Activated CD4-positive, alpha-beta T cell treated with anti-CD3 and anti-CD28 coated beads for 24 hours (primary cell): ENCODE results near the gene BMP6.
"Not testable (repeated sequence)": the region's sequence is repeated elsewhere in the genome, so short reads cannot be mapped to it uniquely, and the experiment has no call there.

Experiments
- DNase-seq, 2 donors: peaks; one replicate each; pipeline ENCODE4 v3.0.0-alpha.2; 2020; ENCODE audit warnings: low read depth in 2 of 2

Gene BMP6

DNA sequence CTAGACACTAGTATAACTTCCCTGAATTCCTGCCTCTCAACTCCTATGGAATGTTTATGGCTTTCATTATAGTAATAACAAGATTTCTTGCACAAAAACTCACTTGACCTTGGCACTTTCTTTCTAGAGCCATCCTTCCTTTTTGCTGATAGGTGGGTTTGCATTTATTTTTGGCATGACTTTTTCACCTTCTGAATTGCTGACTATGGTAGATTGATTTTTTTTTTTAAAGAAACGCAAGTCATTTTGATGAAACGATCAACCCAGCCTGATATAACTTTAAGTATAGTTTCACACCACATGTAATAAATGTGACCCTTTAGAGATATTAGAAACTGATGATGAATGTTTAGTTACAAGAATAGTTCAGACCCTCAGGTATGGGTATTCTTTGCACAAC lies 61.8 kb downstream of the BMP6 start:
- no peak for DNase-seq

DNA sequence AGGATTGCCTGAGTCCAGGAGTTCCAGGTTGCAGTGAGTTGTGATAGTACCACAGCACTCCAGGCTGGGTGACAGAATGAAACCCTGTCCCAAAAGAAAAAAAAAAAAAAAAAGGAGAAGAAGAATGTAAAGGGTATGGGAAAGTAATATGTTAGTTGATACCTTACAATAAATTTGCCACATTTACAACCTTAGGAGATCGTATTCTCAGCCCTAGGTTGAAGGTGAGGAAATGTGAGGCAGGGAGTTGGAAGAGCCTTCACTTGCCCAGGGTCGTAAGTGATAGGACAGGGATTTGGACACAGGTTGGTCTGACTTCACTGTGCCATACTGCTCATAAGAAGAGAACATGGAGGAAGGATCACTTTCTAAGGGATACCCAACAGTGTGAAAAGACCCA lies 68.6 kb downstream of the BMP6 start:
- DNase-seq: no peak

DNA sequence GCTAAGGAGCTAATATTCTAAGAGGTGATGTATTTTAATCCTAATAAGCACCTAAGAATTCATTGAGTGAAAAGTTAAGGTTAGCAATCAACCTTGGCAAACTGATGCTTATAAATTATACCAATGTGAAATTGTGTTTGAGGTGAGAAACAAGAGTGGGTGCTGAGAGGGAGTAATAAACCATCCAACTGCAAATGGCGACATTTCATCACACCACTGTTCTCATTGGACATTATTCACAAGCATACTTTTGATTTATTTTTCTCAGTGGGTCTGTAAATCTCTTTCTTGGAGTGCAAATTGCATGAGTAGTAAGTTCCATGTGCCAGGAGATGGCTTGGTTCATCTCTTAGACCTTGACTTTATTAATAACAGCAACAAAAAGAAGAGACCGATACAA lies 71.5 kb downstream of the BMP6 start:
- no peak for DNase-seq

DNA sequence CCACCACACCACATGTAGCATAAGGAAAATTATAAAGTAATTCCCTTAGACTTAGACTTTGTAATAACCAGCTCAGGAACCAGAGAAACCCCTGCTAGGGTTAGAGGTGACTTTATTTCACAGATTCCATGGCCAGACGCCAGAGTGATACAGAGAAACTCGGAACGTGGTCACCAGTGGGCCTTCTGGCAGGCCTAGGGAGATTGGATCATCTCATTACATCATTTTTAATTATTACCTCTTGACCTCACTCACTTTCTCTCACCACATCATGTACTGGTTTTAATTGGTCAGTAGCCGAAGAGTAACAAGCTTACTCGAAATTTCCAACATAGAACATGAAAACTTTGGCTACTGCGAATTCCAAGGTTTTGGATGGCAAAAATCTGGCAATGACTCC lies 72.9 kb downstream of the BMP6 start:
- DNase-seq: no peak

DNA sequence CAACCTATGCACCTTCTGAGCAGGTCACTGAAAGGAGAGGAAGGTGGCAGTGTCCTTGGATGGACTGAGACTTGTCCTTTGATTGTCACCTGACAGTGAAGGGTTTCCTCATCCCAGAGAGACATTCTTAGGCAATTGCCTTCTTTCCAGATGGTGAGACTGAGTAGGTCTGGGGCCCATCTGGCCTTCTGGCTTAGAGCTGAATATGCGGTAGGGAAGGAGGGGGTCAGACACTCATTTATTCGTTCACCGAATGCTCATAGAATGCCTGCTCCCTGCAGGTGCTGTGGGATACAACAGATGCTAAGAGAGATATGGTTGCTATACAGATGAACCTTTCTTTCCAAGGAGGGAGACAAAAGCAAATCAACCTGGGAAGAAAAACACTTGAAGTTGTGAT lies 76.8 kb downstream of the BMP6 start:
- no peak for DNase-seq

DNA sequence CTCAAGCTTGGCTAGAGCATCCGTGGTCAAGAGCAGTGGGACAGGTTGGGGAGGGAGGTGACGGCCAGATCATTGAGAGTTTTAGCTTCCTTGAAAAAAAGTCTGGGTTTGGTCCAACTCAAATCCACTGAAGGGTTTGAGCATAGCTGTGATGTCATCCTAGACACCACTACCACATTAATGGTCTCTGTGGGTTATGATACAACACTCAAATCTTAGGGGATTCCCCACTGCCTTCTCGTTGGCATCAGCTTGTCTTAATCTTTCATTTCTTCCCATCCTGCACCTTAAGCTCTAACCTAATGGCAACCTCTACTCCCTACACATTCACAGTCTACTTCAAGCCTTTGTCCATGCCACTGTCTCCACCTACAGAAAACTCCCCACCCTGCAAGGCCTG lies 77.3 kb downstream of the BMP6 start:
- no peak for DNase-seq

DNA sequence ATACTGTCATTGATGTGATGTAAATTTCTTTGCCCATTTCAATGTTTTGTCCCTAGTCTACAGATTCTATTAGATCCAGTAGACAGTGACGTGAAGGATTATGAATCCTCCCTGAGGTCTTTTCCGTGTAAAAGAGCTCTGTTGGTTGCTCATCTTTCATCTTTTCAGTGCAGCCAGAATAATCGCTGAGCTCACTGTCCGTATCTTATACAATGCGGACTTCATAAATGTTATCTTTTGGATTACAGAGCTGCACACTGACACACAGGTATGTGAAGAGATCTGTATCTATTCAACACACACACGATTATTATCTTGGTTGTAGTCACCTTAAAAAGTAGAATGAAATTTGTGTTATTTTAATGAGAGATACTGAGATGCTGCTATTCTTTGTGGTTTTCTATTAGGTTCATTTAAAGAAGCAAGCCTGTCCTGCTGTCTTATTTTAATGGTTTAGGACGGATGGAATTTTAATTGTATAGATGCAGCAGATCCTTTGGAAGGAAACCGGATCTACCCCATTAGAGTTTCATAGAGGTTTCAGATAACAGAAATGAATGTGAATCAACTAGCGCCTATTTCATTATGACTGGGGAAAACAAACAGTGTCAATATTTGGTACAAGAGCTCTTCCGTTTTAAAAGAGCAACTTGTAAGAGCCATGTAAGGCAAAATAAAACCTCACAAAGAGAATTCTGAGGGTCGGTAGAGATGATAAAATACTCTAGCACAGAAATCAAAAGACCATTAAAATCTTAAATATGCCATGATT lies 79.4 kb downstream of the BMP6 start:
- DNase-seq: no peak

DNA sequence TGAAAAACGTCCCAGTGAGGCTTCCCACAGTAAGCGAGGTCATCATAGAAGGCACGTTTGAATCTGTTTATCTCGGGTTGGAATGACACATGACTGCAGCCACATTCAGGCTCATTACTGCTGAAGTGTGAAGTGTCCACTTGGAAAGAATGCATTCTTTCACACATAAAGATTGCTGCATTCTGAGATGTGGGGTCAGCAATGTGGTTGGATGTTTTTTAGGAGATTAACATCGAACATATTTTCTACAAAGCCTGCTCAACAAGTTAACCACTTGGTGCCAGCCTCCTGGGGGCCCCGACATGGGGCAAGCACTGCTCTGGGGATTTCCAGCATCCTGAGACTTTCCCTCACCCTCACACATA lies 79.9 kb downstream of the BMP6 start:
- no peak for DNase-seq

DNA sequence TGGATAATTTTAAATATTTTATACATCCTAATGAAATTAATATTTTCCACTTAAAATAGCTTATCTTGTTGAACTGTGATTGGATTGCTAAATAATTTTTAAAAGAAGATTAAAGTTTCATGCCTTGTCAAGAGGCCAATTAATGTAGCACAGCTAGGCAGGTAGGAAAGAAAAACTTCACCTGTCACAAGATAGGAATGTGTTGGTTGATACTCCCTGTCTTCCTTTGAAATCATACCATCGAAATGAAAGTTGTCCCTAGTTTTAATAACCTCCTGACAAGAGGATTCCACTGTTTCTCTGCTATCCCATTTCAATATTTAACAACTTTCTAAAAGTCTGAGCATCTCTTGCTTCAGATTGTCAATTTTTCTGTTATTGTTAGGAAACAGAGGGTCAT lies 80.8 kb downstream of the BMP6 start:
- DNase-seq: no peak

DNA sequence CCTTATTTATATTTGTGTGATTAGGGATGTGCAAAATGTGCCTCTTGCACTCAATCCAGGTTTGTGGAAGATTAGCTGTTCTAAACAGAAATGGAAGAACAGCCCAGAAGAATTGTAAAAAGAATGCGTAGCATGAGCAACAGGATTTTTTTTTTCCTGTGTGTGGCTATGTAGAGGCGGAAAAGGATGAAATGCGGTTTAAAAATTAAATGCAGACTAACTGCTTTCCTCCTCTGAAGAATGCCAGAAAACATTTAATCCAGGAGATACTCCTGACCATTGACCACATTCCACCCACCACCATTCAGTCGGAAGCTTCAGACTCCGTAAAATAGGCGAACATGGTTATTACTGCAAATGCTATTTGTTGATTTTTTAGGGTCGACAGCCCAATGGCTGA lies 83.4 kb downstream of the BMP6 start:
- no peak for DNase-seq

DNA sequence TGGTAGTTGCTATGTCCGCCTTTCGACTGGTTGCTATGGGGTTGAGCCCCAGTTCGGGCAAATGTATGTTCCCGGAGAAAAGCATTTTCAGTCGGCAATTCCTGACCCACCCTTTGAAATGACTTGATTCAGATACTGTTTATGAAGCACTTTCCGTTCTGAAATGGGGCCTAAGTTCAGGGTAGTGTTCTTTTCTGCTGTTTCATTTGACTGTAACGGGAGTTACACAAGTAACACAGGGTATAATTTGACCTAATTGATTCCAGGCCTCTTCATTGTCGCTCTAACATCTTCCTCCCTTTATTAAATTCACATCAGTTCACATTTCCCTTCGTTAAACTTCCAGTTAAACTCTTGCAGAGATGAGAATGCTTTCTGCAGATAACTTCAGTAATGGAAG lies 85.5 kb downstream of the BMP6 start:
- no peak for DNase-seq

DNA sequence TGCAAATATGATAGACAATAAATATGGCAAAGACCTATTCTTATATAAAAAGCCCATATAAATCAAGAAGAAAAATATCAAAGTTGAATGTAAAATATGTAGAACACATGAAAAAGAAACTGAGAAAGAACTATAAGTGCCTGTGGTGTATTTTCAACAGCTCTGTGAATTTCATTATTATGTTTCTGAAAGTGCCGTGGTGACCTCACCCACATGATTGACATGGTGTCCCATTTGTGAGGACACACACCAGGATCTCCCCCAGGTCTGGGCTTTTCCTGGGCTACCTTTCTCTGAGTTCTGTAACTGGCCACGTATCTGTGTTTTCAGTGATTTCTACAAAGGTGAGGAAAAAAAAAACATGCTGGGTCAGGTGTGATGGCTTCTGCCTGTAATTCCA lies 86.7 kb downstream of the BMP6 start:
- DNase-seq: no peak

DNA sequence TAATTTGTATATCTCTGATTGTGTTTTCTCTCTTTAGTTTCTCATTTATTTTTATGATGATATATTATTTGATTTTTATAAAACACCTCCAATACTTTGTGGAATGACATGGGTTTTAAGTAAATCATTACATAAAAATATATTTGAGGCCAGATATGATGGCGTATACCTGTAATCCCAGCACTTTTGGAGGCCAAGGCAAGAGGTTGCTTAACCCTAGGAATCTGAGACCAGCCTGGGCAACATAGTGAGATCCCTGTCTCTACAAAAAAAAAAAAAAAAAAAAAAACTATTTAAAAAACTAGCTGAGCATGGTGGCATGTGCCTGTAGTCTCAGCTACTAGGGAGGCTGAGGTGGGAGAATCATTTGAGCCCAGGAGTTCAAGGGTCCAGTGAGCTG lies 87.3 kb downstream of the BMP6 start:
- no peak for DNase-seq

DNA sequence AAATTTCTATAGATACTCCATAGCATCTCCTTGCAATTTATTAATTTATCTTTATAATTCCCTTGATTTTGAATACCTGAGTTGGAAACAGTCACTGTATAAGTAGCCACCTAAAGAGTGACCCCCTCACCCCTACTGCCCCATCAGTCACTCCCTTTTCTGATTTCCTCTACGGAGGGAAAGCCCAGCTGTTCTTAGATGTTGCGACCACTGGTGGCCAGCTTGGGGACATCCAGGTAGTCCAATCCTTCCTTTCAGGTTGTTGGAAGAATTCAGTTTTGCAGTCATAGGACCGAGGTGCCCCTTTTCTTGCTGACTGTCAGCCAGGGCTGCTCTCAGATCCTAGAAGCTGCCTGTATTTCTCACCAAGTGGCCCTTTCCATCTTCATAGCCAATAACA lies 87.8 kb downstream of the BMP6 start:
- no peak for DNase-seq

DNA sequence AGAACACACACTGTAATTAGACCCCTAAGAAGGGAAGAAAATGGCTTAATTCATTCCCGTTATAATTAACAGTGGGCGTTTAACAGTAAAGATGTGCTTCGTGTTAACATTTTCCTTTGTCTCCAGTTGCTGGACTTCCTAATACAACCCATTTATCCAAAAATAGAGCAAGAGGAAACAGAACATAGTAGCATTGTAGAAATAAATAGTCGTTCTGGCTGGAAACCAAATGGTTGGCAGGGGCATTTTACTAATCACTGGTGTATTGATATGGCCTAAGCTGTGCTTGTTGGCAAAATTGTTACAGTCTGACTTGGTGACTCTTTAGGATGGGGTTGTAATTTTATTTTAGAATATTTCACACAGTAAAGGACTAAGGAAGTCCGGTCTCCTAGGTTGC lies 89.8 kb downstream of the BMP6 start:
- DNase-seq: no peak

DNA sequence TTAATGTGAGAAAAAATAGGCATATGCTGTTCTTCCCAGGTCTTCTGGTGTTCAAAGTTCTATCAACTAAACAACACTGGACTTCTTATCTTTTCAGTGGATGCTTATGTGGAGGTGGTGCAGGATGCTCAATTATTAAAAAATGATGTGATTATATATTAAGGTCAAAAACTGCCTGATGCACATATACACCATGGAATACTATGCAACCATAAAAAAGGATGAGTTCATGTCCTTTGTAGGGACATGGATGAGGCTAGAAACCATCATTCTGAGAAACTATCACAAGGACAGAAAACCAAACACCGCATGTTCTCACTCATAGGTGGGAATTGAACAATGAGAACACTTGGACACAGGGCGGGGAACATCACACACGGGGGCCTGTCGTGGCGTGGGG lies 91.3 kb downstream of the BMP6 start:
- DNase-seq: not testable (repeated sequence)

DNA sequence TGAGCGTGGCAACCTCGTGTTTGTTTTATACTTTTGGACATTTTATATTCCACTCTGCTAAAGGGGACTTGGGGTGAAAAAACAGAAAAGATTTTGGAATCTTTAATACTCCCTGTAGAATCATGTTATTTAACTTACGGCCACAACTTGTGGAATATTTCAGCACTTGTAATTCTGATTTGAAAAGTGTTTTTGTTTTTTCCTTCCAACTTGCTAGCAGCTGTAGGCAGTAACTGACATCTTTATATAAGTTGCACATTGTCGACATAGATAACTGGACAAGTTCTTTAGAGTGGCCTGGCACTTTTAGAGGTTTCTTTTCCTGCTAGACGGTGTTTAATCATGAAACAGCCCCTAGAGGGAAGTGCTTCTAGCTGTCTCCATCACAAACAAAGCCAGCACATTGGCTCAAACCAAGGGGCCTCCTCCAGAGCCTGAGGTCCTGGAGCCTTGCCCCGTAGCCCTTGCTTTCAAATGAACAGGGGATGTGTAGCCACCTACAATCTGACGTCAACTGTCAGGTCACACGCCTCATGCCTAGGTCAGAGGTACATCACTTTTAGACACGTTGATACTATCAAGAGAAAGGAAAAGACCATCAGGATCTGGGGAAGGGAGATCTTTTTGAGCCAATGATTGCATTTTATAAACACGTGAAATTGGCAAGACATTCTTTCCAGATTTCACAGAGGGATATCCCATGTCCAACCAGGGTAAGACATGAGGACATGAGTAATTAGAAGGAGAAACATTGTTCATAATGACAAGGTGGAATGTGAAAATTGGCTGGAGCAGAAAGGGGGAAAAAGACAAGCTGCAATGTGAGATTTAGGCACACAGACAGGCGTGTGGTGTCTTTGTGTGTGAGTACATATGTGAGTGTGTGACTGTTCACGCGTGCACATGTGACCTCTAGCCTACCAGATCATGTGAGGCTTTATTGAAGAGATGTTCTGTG lies 92.6 kb downstream of the BMP6 start:
- DNase-seq: no peak

DNA sequence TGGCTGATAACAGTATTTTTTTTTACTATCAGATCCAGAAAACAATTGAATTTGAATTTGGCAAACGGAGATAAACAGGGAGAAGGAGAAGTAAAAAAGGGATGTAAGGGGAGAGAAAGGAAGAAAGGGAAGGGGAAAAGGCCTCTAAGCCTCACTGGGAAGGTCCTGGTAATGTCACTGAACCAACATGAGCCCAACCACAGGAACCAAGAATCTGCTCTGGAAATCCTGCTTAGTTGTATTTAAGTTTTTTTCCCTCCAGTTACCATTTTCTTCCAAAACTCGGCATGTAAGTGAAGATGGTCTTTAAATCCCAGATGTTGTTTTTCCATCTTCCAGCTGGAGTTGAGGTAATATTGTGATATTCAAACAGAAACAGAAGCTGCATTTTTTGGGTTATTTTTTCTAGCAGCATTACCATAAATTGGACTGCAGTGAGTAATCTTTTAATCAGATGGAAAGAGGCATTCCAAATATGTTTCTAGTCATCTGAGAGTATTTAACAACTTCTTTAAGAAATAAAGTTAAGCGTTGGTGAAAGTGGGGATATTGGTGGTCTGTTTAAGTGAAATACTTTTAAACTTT lies 93.6 kb downstream of the BMP6 start:
- DNase-seq: no peak

DNA sequence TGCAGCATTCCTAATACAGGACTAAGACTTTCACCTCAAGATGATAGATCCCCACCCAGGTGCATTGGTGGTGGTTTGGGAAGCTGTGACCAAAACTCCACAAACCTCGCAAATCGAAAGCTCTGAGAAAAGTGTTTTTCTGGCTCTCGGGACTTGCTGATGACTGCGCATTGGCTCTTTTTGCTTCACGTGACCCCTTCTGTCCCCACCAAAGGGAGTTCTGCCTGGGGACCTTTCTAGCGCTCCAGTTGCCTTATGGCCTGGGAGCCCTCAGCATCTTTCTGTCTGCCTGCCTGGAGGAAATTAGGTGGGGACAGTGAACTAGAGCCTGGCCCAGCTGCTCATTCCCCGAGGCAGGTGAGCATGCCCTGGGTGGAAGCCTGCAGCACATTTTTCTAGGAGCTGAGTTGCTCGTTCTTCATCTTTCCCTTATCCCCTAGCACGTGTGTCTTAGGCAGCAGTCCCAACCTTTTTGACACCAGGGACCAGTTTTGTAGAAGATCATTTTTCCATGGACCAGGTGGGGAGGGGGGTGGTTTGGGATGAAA lies 94.5 kb downstream of the BMP6 start:
- no peak for DNase-seq

DNA sequence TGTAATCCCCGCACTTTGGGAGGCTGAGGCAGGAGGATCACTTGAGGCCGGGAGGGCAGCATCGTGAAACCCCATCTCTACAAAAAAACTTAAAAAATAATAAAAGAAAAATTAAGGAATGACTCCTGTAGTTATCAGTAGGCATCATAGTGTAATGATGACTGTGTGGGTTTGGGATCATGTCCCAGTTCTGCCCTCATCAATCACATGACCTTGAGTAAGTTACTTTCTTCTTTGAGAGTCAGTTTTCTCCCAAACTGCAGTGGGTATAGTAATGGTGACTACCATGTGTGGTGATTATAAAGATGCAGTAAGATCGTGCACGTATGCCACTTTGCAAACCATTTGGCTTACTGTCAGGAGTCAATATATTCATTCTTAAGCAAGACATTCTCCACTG lies 95.5 kb downstream of the BMP6 start:
- DNase-seq: no peak

DNA sequence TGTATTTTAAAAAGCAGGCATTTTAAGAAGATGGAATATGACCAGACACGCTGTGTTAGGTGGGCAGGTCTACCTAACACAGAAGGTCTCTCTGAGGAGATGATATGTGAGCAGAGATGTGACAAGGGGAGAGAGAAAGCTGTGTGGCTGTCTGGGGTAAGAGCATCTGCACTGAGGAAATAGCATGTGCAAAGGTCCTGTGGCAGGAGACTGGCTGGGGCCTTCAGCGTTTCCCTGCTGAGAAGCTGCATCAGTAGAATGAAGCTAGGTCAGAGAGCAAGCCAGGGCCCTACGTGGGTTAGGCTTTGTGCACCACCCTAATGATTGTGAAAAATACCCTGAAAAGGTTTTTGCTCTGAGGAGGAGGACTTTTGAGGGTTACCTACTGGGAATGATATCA lies 97.7 kb downstream of the BMP6 start:
- no peak for DNase-seq

DNA sequence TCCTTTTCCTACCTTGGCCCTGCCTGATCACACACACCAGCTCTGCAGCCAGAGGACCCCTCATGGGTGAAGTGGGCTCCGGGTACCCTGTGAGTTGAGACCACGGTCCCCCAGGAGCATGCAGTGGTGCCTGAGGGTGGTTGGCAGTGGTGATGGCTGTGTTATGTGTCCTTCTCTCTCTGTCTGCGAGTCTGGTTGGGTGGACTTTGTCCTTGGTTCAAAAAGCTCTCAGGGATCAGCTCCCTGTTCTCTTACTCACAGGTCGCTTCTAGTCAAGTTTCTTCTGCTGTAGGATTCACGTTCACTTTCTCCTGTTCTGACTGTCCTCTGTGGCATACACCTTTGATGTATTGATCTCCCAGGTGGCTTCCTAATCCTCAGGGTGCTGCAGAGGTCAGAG lies 100.1 kb downstream of the BMP6 start:
- DNase-seq: no peak

DNA sequence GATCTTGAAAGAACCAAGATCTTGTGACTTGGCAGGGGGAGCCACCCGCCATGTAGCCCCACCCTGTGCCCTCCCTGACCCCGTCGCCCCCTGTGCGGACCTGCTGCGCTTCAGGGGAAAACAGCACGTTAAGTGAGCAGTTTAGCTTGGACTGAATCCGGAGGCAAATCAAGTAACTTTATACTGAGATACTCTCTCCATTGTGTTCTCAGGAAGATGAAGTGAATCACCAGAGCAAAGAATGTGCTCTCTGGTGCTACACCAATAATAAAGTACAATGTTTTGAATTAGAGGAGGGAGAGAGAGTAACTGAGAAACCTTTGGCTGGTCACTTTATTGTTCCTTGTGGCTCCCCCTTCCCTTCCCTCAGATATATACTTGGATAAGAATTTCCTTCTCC lies 101.2 kb downstream of the BMP6 start:
- DNase-seq: no peak
